GOT3 (cell line): ENCODE data around the gene RXFP2.

Experiments
- DNase-seq: peaks from one replicate; lab custom pipeline; 2025; ENCODE audit warnings: mixed read lengths; lab: John Stamatoyannopoulos, UW

RXFP2 gene

GRCh38 chr13:31739226-31739625 lies at the start of gene RXFP2:
Gene RXFP2 (plus strand): TSS chr13:31739526. CDS start chr13:31739613, 87 bp downstream.
- no peak for DNase-seq

- DNase-seq: no peak
These were observed 42.0 kb upstream of the RXFP2 start for GRCh38 chr13:31697290-31697689.

GRCh38 chr13:31699650-31700049 lies 39.7 kb upstream of the RXFP2 start:
- no peak for DNase-seq

- no peak for DNase-seq
These were observed 35.5 kb upstream of the RXFP2 start for GRCh38 chr13:31703780-31704179.

GRCh38 chr13:31706105-31706504 lies 33.2 kb upstream of the RXFP2 start:
- DNase-seq: no peak

GRCh38 chr13:31717583-31717982 lies 21.7 kb upstream of the RXFP2 start:
- no peak for DNase-seq

- no peak for DNase-seq
These were observed 20.1 kb upstream of the RXFP2 start for GRCh38 chr13:31719214-31719613.

- DNase-seq: no peak
These were observed 16.7 kb upstream of the RXFP2 start for GRCh38 chr13:31722673-31723072.

- no peak for DNase-seq
These were observed 13.5 kb upstream of the RXFP2 start for GRCh38 chr13:31725841-31726240.

GRCh38 chr13:31731921-31732320 lies 7.4 kb upstream of the RXFP2 start:
- no peak for DNase-seq

GRCh38 chr13:31733066-31733465 lies 6.3 kb upstream of the RXFP2 start:
- no peak for DNase-seq

GRCh38 chr13:31733647-31734046 lies 5.7 kb upstream of the RXFP2 start:
- DNase-seq: no peak

GRCh38 chr13:31742097-31742734 lies 2.9 kb downstream of the RXFP2 start:
- no peak for DNase-seq

GRCh38 chr13:31747291-31747690 lies 8.0 kb downstream of the RXFP2 start:
- no peak for DNase-seq

- DNase-seq: no peak
These were observed 8.6 kb downstream of the RXFP2 start for GRCh38 chr13:31747966-31748365.

GRCh38 chr13:31749929-31750328 lies 10.6 kb downstream of the RXFP2 start:
- no peak for DNase-seq

GRCh38 chr13:31755211-31755610 lies 15.9 kb downstream of the RXFP2 start:
- DNase-seq: no peak

GRCh38 chr13:31755803-31756212 lies 16.5 kb downstream of the RXFP2 start:
- peak; percentile 70 for DNase-seq

- DNase-seq: peak; percentile 51
These were observed 17.0 kb downstream of the RXFP2 start for GRCh38 chr13:31756346-31756745.

- no peak for DNase-seq
These were observed 22.6 kb downstream of the RXFP2 start for GRCh38 chr13:31761951-31762350.

- no peak for DNase-seq
These were observed 25.2 kb downstream of the RXFP2 start for GRCh38 chr13:31764556-31764955.

- no peak for DNase-seq
These were observed 25.9 kb downstream of the RXFP2 start for GRCh38 chr13:31765138-31765785.

- DNase-seq: no peak
These were observed 28.0 kb downstream of the RXFP2 start for GRCh38 chr13:31767175-31767900.
